CD14-positive monocyte (primary cell): ENCODE results near the gene CSGALNACT2. TPM values are rescaled to one million over a fixed set of nuclear protein-coding genes. Genes with fewer than 3 reads are reported as not detected.
"Not testable (repeated sequence)": the region's sequence is repeated elsewhere in the genome, so short reads cannot be mapped to it uniquely, and the experiment has no call there.

Source experiments
- DNase-seq, 3 donors: peaks; one replicate each; pipeline ENCODE4 v3.0.0-alpha.2; 2011 to 2022
- H2AFZ ChIP-seq: 2 replicates; pipeline ENCODE4 v1.6.0; 2012; ENCODE audit warnings: mild to moderate bottlenecking, low read depth, low read length, inconsistent platforms; ENCODE audit not compliant: insufficient read depth, poor library complexity, severe bottlenecking
- H3K27ac ChIP-seq, 2 donors: 1 replicate in 1 of 2; 2 replicates in 1 of 2; pipeline ENCODE4 v1.5.1; 2012 to 2013; ENCODE audit warnings: low read length in 2 of 2, control low read depth in 1 of 2, inconsistent platforms in 1 of 2, low read depth in 1 of 2, mild to moderate bottlenecking in 1 of 2
- H3K27me3 ChIP-seq, 2 donors: one replicate each; pipeline versions ENCODE4 v1.6.0 to v1.6.1; 2011 to 2013; ENCODE audit warnings: low read length in 2 of 2; ENCODE audit not compliant: control insufficient read depth in 2 of 2, insufficient read depth in 2 of 2
- H3K36me3 ChIP-seq, 2 donors: replicated peaks in 1 of 2; 1 replicate in 1 of 2; 2 replicates in 1 of 2; pipeline versions ENCODE4 v1.5.1 to v1.6.1; 2012 to 2013; ENCODE audit warnings: low read length in 2 of 2, control low read depth in 1 of 2, inconsistent platforms in 1 of 2, mild to moderate bottlenecking in 1 of 2; ENCODE audit not compliant: insufficient read depth in 2 of 2, control insufficient read depth in 1 of 2
- H3K4me1 ChIP-seq, 2 donors: 1 replicate in 1 of 2; 2 replicates in 1 of 2; pipeline versions ENCODE4 v1.5.1 to v1.6.1; 2012 to 2013; ENCODE audit warnings: low read length in 2 of 2, control low read depth in 1 of 2, inconsistent platforms in 1 of 2, mild to moderate bottlenecking in 1 of 2, moderate library complexity in 1 of 2; ENCODE audit not compliant: insufficient read depth in 2 of 2, control insufficient read depth in 1 of 2
- H3K4me2 ChIP-seq: replicated peaks from 2 replicates; pipeline ENCODE3; 2012; ENCODE audit warnings: low read length, moderate library complexity, mild to moderate bottlenecking; ENCODE audit not compliant: poor library complexity, severe bottlenecking; ENCODE audit errors: extremely low read depth
- H3K4me3 ChIP-seq, 3 experiments: fragments of 200-600 bp in 1 of 3; sonication (generic) in 1 of 3; replicated peaks in 1 of 3; 1 replicate in 2 of 3; 2 replicates in 1 of 3; pipeline ENCODE4 v1.5.1; 2011 to 2013; ENCODE audit warnings: low read length in 3 of 3, mild to moderate bottlenecking in 3 of 3, control low read depth in 2 of 3, low read depth in 2 of 3, inconsistent platforms in 1 of 3, moderate library complexity in 1 of 3
- H3K79me2 ChIP-seq: 2 replicates; pipeline ENCODE4 v1.6.0; 2012; ENCODE audit warnings: mild to moderate bottlenecking, control low read depth, inconsistent platforms, low read length, moderate library complexity; ENCODE audit not compliant: insufficient read depth
- H3K9ac ChIP-seq: 2 replicates; pipeline ENCODE4 v1.6.0; 2017; ENCODE audit warnings: low read length, mild to moderate bottlenecking; ENCODE audit not compliant: insufficient read depth, poor library complexity, severe bottlenecking
- H3K9me3 ChIP-seq, 2 donors: replicated peaks in 1 of 2; 1 replicate in 1 of 2; 2 replicates in 1 of 2; pipeline versions ENCODE4 v1.5.1 to v1.6.1; 2012 to 2013; ENCODE audit warnings: low read length in 2 of 2, control low read depth in 1 of 2; ENCODE audit not compliant: control insufficient read depth in 1 of 2, insufficient read depth in 1 of 2
- H4K20me1 ChIP-seq: 2 replicates; pipeline ENCODE4 v1.6.0; 2012; ENCODE audit warnings: mild to moderate bottlenecking, low read length, control low read depth, moderate library complexity; ENCODE audit not compliant: insufficient read depth
- H3K27ac Mint-ChIP-seq, 7 donors: one replicate each; pipeline ENCODE4 v1.8.0; 2020; ENCODE audit warnings: mild to moderate bottlenecking in 7 of 7, mixed read lengths in 7 of 7, moderate library complexity in 6 of 7, inconsistent platforms in 2 of 7
- H3K27me3 Mint-ChIP-seq, 3 donors: one replicate each; pipeline ENCODE4 v1.8.0; 2021 to 2022; ENCODE audit warnings: low read depth in 3 of 3, mild to moderate bottlenecking in 3 of 3, mixed read lengths in 3 of 3, moderate library complexity in 3 of 3, inconsistent platforms in 1 of 3
- H3K36me3 Mint-ChIP-seq, 2 donors: one replicate each; pipeline ENCODE4 v1.8.0; 2020; ENCODE audit warnings: mixed read lengths in 2 of 2, inconsistent platforms in 1 of 2, mild to moderate bottlenecking in 1 of 2
- H3K4me1 Mint-ChIP-seq: one replicate; pipeline ENCODE4 v1.8.0; 2020; ENCODE audit warnings: mild to moderate bottlenecking, mixed read lengths
- H3K4me3 Mint-ChIP-seq, 2 donors: one replicate each; pipeline ENCODE4 v1.8.0; 2020; ENCODE audit warnings: mild to moderate bottlenecking in 2 of 2, mixed read lengths in 2 of 2, moderate library complexity in 1 of 2
- H3K9me3 Mint-ChIP-seq, 7 donors: one replicate each; pipeline ENCODE4 v1.8.0; 2020 to 2022; ENCODE audit warnings: mixed read lengths in 7 of 7, mild to moderate bottlenecking in 6 of 7, moderate library complexity in 6 of 7, inconsistent platforms in 2 of 7
- WGBS: methylation state at CpG from one replicate; pipeline ENCODE4 v1.1.5; 2013; ENCODE audit warnings: missing lambda C conversion rate; ENCODE audit not compliant: insufficient coverage; 5-methylcytosine and 5-hydroxymethylcytosine counted together
- intact Hi-C, 2 donors: fragments of 100-400 bp; cut with micrococcal nuclease; formaldehyde crosslinking; loops; one replicate each; pipeline versions ENCODE4 v1.15.0 to v1.15.1; 2023
- polyA plus RNA-seq, 3 donors: library from polyadenylated mRNA; depleted of rRNA in 1 of 3; unstranded in 2 of 3; stranded (reverse) in 1 of 3; fragments of 300-500 nt in 2 of 3; fragments of >200 nt in 1 of 3; fragmentation: Illumina TruSeq in 2 of 3; gene quantifications; 1 replicate in 2 of 3; 2 replicates in 1 of 3; pipeline ENCODE4 v1.2.3, GENCODE V29; 2012 to 2021
- TF ChIP-seq, protein P1 (sequence below): fragments of 200-600 bp; IDR thresholded peaks from one replicate; pipeline ENCODE4 v1.8.0; 2022; ENCODE audit warnings: antibody characterized with exemption, mild to moderate bottlenecking

CSGALNACT2 gene
- polyA plus RNA-seq, 3 donors = 43.7 to 80.1 (median 48.2) TPM

GRCh38 chr10:43094085-43094484 is 44.2 kb upstream of the CSGALNACT2 start:
- no peaks in the 10 kb centered on the region for H4K20me1 ChIP-seq
- H3K36me3 ChIP-seq = no peaks in the 10 kb centered on the region
- Mint-ChIP-seq H3K4me3 (no peak overlapping the region), H3K36me3 (no peaks in the 10 kb centered on the region), H3K9me3 (peaks cover 0 to 6% (median 3%) of the 10 kb centered on the region in 7 donors), H3K4me1 (peaks cover 27% of the 10 kb centered on the region), H3K27ac (no peak overlapping the region), H3K27me3 (peaks cover 27 to 30% (median 28%) of the 10 kb centered on the region in 3 donors)
- no peak for DNase-seq
- no peaks in the 10 kb centered on the region for H3K27me3 ChIP-seq
- H3K4me1 ChIP-seq = peaks cover 21 to 28% of the 10 kb centered on the region in 2 donors
- no peaks in the 10 kb centered on the region for H3K9me3 ChIP-seq
- no peaks in the 10 kb centered on the region for H3K79me2 ChIP-seq
- TF ChIP-seq, protein P1, sequence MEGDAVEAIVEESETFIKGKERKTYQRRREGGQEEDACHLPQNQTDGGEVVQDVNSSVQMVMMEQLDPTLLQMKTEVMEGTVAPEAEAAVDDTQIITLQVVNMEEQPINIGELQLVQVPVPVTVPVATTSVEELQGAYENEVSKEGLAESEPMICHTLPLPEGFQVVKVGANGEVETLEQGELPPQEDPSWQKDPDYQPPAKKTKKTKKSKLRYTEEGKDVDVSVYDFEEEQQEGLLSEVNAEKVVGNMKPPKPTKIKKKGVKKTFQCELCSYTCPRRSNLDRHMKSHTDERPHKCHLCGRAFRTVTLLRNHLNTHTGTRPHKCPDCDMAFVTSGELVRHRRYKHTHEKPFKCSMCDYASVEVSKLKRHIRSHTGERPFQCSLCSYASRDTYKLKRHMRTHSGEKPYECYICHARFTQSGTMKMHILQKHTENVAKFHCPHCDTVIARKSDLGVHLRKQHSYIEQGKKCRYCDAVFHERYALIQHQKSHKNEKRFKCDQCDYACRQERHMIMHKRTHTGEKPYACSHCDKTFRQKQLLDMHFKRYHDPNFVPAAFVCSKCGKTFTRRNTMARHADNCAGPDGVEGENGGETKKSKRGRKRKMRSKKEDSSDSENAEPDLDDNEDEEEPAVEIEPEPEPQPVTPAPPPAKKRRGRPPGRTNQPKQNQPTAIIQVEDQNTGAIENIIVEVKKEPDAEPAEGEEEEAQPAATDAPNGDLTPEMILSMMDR = no peak
- no peak overlapping the region for H2AFZ ChIP-seq
- no peak overlapping the region for H3K9ac ChIP-seq
- H3K27ac ChIP-seq = no peak overlapping the region
- no peak overlapping the region for H3K4me2 ChIP-seq
- 95% methylated on average over 6 of the region's 9 CpGs for WGBS
- H3K4me3 ChIP-seq = no peak overlapping the region
- intact Hi-C loops = no loop called here

DNA sequence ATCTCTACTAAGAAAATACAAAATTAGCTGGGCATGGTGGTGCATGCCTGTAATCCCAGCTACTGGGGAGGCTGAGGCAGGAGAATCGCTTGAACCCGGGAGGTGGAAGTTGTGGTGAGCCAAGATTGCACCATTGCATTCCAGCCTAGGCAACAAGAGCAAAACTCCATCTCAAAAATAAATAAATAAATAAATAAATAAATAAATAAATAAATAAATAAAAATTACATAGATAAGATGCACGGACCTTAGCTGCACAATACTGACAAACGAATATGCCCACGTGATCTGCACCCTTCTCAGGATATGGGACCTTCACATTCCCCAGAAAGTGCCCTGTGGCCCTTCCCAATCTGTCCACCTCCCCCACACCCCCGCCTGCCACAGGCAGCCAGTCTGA is 38.9 kb upstream of the CSGALNACT2 start:
- not testable (repeated sequence) for H3K27ac Mint-ChIP-seq

More for the DNA sequence above, 38.9 kb upstream of the CSGALNACT2 start:
- peaks cover 0 to 13% of the 10 kb centered on the region in 2 donors for H3K27me3 ChIP-seq
- H3K27ac ChIP-seq, DNase-seq, H4K20me1 ChIP-seq, H3K4me1 Mint-ChIP-seq, H2AFZ ChIP-seq, H3K4me2 ChIP-seq, intact Hi-C loops, H3K79me2 ChIP-seq, H3K4me3 ChIP-seq, H3K9me3 ChIP-seq, H3K9ac ChIP-seq, H3K4me1 ChIP-seq, H3K36me3 ChIP-seq, H3K4me3 Mint-ChIP-seq, H3K9me3 Mint-ChIP-seq, H3K36me3 Mint-ChIP-seq: not testable (repeated sequence)
- peaks cover 20 to 33% (median 31%) of the 10 kb centered on the region in 3 donors for H3K27me3 Mint-ChIP-seq
- WGBS = 86% methylated on average over 1 of the region's 6 CpGs
